Epithelial cell of esophagus (primary cell): Measurements from ENCODE around the gene ADH7.

Experiments used
- DNase-seq: peaks from one replicate; pipeline ENCODE4 v3.0.0; 2010; ENCODE audit warnings: low read depth
- H3K4me3 ChIP-seq: 2 replicates; pipeline ENCODE4 v1.5.1; 2011; ENCODE audit warnings: mild to moderate bottlenecking, low read length, control low read depth
- CTCF ChIP-seq: IDR thresholded peaks from 2 replicates; pipeline ENCODE4 v1.5.1; 2011; ENCODE audit warnings: low read depth, mild to moderate bottlenecking, low read length, control low read depth, inconsistent platforms; ENCODE audit not compliant: insufficient read depth; ENCODE audit errors: missing control alignments

The ADH7 gene

DNA sequence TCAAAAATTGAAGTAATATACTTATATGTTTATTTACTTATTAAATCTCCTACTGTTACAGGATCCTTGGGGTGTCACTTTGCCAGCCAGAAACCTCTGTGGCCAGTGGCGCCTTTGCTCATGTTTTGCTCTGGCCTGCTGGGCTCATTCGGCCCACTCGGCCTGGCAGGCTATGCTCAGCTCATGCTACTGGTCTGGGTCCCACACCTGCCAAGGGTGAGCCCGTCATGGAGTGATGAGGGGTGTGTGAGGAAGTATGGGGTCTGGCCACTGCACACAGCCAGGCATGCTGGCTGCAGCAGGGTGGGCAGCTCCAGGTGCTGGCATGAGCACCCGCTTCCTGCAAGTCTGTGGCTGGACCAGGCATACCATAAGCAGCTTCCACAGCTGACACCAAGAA is 25.1 kb downstream of the ADH7 start:
- no peak for DNase-seq
- H3K4me3 ChIP-seq: no peak overlapping the region
- no peak for TF ChIP-seq CTCF

DNA sequence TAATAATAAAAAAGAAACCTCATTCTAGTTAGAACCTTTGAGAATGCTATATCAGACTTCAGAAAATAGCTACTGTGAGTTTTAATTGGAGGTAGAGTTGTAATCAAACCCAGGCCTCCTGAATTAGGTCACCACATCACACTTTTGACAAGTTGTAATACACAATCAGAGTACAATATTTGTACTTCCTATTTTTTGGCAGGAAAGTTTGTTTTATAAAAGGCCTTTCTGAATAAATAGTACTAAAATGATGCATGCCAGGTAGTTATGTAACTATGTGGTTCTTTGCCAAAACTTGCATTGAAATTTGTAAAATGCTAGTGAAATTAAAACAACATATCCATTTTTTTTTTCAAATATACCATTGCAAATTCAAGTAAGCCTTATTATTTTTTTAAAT is 26.8 kb downstream of the ADH7 start:
- no peak overlapping the region for H3K4me3 ChIP-seq
- no peak for DNase-seq

GRCh38 chr4:99405433-99406115 is 29.6 kb downstream of the ADH7 start:
- peak; percentile 97 for TF ChIP-seq CTCF
- DNase-seq: peak; percentile 77
- H3K4me3 ChIP-seq: no peak overlapping the region

More for the DNA sequence above, 26.8 kb downstream of the ADH7 start:
- TF ChIP-seq CTCF: no peak

DNA sequence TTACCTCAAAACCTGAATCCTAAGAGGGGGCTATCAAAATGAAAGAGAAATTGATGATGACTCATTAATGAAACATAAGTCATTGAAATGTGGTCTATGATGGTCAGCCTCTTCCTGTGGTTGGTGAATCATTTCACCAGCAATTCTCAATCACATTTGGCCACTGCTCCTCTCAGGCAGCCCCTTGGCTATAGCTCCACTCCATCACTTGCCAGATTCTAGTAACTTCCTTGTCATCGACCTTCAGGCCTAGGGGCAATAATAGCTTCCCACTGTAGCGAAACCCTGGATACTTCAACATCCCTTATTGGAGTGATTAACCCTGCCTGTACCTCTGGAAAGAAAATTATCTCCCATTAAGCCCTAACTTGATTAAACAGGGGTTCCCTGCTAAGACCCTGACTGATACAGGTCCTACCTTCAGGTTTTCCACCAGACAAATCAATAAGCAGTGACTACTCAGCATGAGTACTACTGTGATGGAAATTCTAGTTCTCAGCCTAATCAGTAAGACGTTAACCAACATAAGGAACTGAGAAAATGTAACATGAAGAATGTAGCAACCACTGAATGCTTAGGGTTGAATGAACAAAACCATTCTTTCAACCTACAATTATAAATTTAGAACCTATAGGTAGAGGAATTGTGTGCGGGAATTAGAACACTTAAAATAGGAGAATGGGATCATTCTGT is 30.4 kb downstream of the ADH7 start:
- no peak overlapping the region for H3K4me3 ChIP-seq
- TF ChIP-seq CTCF: no peak
- peak; percentile 84 for DNase-seq

DNA sequence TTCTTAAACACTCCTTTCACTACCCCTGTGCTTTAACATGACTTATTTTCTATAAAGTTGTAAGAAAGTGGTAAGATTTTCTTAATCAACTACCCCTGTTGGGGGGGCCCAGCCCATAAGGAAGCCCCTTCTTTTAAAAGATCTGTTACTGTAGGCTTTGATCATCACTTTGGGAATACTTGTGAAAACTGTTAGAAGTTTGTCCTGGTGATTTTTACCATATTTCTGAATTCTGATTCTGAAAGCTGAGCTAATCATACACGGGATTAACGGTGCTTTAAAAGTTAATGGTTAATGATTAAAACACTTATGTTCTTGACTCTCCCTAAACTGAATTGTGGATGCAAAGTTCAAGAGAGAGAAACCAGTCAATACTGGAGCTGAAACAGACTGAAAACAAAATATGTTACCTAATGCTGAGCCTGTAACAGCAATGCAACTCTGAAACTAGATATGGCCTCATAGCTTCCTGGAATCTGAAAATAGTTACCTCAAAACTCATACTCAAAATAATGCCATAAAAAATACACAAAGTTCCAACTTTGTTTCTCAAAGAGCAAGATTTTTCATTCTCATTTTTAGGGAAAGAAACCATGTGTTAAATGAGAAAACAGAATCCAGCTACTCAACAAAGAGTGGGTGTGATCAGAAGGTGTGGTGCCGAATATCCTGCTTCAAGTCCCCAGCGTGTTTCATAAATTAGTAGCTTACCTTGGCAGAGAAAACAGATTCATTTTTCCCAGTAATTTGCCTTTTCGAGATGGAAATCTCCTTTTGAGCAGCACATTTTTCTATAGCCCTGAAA is 31.6 kb downstream of the ADH7 start:
- TF ChIP-seq CTCF: no peak

DNA sequence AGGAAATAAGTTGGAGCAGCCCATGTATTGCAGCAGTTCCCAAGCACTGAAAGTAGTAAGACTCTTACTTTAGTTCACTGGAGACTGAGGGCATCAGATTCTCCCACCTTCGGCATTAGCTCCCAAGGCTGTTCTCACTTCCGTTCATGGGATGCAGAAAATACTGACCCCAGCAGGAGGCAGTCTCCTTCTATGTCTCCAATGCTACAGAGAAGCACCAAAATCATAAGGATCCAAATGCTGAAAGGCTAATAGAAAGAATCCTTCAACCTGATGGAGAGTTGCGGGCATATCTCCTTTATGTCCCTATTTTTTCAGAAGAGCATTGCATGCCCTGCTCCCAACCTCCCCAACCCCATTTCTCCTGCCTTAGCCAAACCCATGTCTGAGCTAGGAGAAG is 32.4 kb downstream of the ADH7 start:
- DNase-seq: no peak
- no peak overlapping the region for H3K4me3 ChIP-seq
- TF ChIP-seq CTCF: no peak

More for the DNA sequence above, 31.6 kb downstream of the ADH7 start:
- DNase-seq: peak; percentile 21
- no peak overlapping the region for H3K4me3 ChIP-seq
